HCT116 (cell line): ENCODE results near the gene SUOX. TPM values are rescaled to one million over a fixed set of nuclear protein-coding genes. Genes with fewer than 3 reads are reported as not detected.

Source experiments
- ATAC-seq: fragments of 200-7000 bp; cut with Tn5 transposase; 2 replicates; pipeline ENCODE4 v1.9.1; 2020; ENCODE audit warnings: mild to moderate bottlenecking, moderate library complexity
- BruUV-seq: library from RNA; stranded (reverse); fragments of 400-500 nt; replicated peaks from 2 replicates; lab custom pipeline; 2021; lab: Mats Ljungman, UMichigan
- CTCF ChIA-PET: fragments of 300-600 bp; sonication (Branson Sonifier 250); formaldehyde crosslinking; loops from one replicate; lab custom pipeline; 2021; ENCODE audit warnings: antibody characterized with exemption; lab: Charles Lee
- POLR2A ChIA-PET: fragments of 300-600, 350-600 bp; sonication (Branson Sonifier 250); formaldehyde crosslinking; loops from one replicate; lab custom pipeline; 2021; ENCODE audit warnings: antibody characterized with exemption; lab: Charles Lee
- RAD21 ChIA-PET, 2 experiments: fragments of 300-600 bp; sonication (Branson Sonifier 250); formaldehyde crosslinking; loops; one replicate each; lab custom pipeline; 2023; ENCODE audit warnings: low total read pairs in 2 of 2; ENCODE audit not compliant: uncharacterized antibody in 2 of 2, unreplicated experiment in 2 of 2, low non-redundant PET in 1 of 2; lab: Charles Lee
- DNase-seq: peaks from one replicate; pipeline ENCODE4 v3.0.0-alpha.2; 2010; ENCODE audit warnings: low read depth, low spot score
- H2AFZ ChIP-seq: fragments of 200-600 bp; shearing (Covaris generic), sonication (generic); 2 replicates; pipeline ENCODE4 v1.6.1; 2017; ENCODE audit warnings: low read depth, mixed run types, mixed read lengths, antibody characterized with exemption, low read length; ENCODE audit not compliant: poor library complexity, severe bottlenecking
- H3K27ac ChIP-seq: 2 replicates; pipeline ENCODE4 v1.5.1; 2012; ENCODE audit warnings: low read depth, low read length
- H3K27me3 ChIP-seq: fragments of 200-600 bp; sonication (generic); 2 replicates; pipeline ENCODE4 v1.6.1; 2016; ENCODE audit warnings: mixed run types, low read length, mixed read lengths; ENCODE audit not compliant: insufficient read depth
- H3K36me3 ChIP-seq, 2 experiments: fragments of 200-500 bp in 1 of 2; fragments of 200-600 bp in 1 of 2; sonication (Bioruptor generic) in 1 of 2; sonication (generic) in 1 of 2; 2 replicates each; pipeline versions ENCODE4 v1.5.1 to v1.6.1; 2014 to 2016; ENCODE audit warnings: low read length in 2 of 2, inconsistent platforms in 1 of 2, mixed read lengths in 1 of 2, mixed run types in 1 of 2; ENCODE audit not compliant: insufficient read depth in 2 of 2, control insufficient read depth in 1 of 2
- H3K4me1 ChIP-seq, 2 experiments: fragments of 200-600 bp in 1 of 2; sonication (generic) in 1 of 2; 2 replicates each; pipeline versions ENCODE4 v1.5.1 to v1.6.1; 2012 to 2017; ENCODE audit warnings: low read length in 2 of 2, inconsistent platforms in 1 of 2, mild to moderate bottlenecking in 1 of 2, mixed read lengths in 1 of 2, mixed run types in 1 of 2, moderate library complexity in 1 of 2; ENCODE audit not compliant: insufficient read depth in 2 of 2, control insufficient read depth in 1 of 2
- H3K4me2 ChIP-seq: fragments of 200-600 bp; sonication (generic); 2 replicates; pipeline ENCODE4 v1.6.1; 2017; ENCODE audit warnings: mixed run types, low read length, mixed read lengths
- H3K4me3 ChIP-seq, 2 experiments: fragments of 200-600 bp in 1 of 2; sonication (generic) in 1 of 2; replicated peaks in 1 of 2; 2 replicates each; pipeline ENCODE4 v1.5.1; 2011 to 2016; ENCODE audit warnings: low read length in 2 of 2, control low read depth in 1 of 2, low read depth in 1 of 2, mild to moderate bottlenecking in 1 of 2, mixed read lengths in 1 of 2, mixed run types in 1 of 2
- H3K79me2 ChIP-seq: fragments of 200-600 bp; sonication (generic); 2 replicates; pipeline ENCODE4 v1.6.1; 2017; ENCODE audit warnings: mild to moderate bottlenecking, mixed run types, low read length, moderate library complexity, mixed read lengths; ENCODE audit not compliant: insufficient read depth
- H3K9ac ChIP-seq: fragments of 200-600 bp; sonication (generic); 2 replicates; pipeline ENCODE4 v1.6.1; 2016; ENCODE audit warnings: low read length, mixed read lengths
- H3K9me2 ChIP-seq: fragments of 200-600 bp; sonication (generic), shearing (Covaris generic); 2 replicates; pipeline ENCODE4 v1.6.1; 2017; ENCODE audit warnings: mixed run types, mild to moderate bottlenecking, moderate library complexity; ENCODE audit not compliant: insufficient read depth
- H3K9me3 ChIP-seq, 2 experiments: fragments of 200-500 bp in 1 of 2; fragments of 200-600 bp in 1 of 2; sonication (Bioruptor generic) in 1 of 2; sonication (generic) in 1 of 2; 2 replicates each; pipeline ENCODE4 v1.6.1; 2014 to 2017; ENCODE audit warnings: low read length in 2 of 2, mixed read lengths in 2 of 2, inconsistent platforms in 1 of 2, low read depth in 1 of 2, mild to moderate bottlenecking in 1 of 2, mixed run types in 1 of 2, moderate library complexity in 1 of 2; ENCODE audit not compliant: control insufficient read depth in 1 of 2, insufficient read depth in 1 of 2
- H4K20me1 ChIP-seq: fragments of 200-600 bp; sonication (generic), shearing (Covaris generic); 2 replicates; pipeline ENCODE4 v1.6.1; 2017; ENCODE audit warnings: mixed run types, mild to moderate bottlenecking, moderate library complexity; ENCODE audit not compliant: insufficient read depth
- ELF1 ChIP-seq: IDR thresholded peaks from 2 replicates; pipeline ENCODE4 v1.6.1; 2012; ENCODE audit warnings: low read depth, borderline replicate concordance
- POLR2A ChIP-seq: IDR thresholded peaks from 2 replicates; pipeline ENCODE4 v1.7.0; 2011; ENCODE audit warnings: borderline replicate concordance; ENCODE audit not compliant: insufficient read depth, insufficient read length; ENCODE audit errors: extremely low read depth
- intact Hi-C: fragments of 100-400 bp; cut with micrococcal nuclease; formaldehyde crosslinking; loops from 2 replicates; pipeline ENCODE4 v1.10.0; 2022
- total RNA-seq: library from RNA; stranded (reverse); gene quantifications from one replicate; pipeline ENCODE4 v1.2.1, GENCODE V29; 2021; ENCODE audit not compliant: unreplicated experiment
- TF ChIP-seq, protein P1 (sequence below), 3 experiments: fragments of 200-600 bp in 1 of 3; sonication (generic) in 1 of 3; IDR thresholded peaks in 2 of 3; conservative IDR thresholded peaks in 1 of 3; 2 replicates each; pipeline ENCODE4 v1.5.1; 2012 to 2017; ENCODE audit warnings: low read depth in 2 of 3, low read length in 2 of 3, antibody characterized with exemption in 1 of 3, borderline replicate concordance in 1 of 3, control low read depth in 1 of 3, mild to moderate bottlenecking in 1 of 3, mixed read lengths in 1 of 3, mixed run types in 1 of 3, moderate library complexity in 1 of 3; ENCODE audit not compliant: insufficient read depth in 1 of 3

Gene SUOX
- total RNA-seq, 1 experiment from 2014 or later = 18.0 TPM

DNA sequence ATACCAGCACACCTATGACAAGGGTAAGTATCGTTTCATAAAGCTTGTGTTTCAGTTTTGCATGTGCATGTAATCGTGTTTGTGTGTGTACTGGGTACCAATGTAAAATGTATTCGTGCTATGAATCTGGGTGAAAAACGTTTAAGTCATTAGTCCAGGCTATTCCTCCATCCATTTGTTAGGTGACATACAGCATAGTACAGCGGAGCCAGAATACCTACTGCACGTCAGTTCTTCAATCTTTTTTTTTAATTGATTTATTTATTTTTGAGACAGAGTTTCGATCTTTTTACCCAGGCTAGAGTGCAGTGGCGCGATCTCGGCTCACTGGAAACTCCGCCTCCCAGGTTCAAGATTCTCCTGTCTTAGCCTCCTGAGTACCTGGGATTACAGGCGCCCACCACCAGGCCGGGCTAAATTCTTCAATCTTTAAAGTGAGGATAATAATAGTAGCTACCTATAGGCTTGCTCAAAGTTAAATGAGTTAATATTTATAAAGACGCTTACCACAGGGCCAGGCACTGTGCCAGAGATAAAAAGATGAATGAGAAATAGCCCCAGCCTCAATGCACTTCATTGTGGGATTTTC is 44.0 kb downstream of the SUOX start:
- TF ChIP-seq, protein P1, sequence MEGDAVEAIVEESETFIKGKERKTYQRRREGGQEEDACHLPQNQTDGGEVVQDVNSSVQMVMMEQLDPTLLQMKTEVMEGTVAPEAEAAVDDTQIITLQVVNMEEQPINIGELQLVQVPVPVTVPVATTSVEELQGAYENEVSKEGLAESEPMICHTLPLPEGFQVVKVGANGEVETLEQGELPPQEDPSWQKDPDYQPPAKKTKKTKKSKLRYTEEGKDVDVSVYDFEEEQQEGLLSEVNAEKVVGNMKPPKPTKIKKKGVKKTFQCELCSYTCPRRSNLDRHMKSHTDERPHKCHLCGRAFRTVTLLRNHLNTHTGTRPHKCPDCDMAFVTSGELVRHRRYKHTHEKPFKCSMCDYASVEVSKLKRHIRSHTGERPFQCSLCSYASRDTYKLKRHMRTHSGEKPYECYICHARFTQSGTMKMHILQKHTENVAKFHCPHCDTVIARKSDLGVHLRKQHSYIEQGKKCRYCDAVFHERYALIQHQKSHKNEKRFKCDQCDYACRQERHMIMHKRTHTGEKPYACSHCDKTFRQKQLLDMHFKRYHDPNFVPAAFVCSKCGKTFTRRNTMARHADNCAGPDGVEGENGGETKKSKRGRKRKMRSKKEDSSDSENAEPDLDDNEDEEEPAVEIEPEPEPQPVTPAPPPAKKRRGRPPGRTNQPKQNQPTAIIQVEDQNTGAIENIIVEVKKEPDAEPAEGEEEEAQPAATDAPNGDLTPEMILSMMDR (IDR thresholded peaks at IDR 0.05 in 2 of 3, conservative IDR thresholded peaks at IDR 0.05 in 1 of 3; ENCODE audit: borderline replicate concordance in 1 of 3, insufficient read depth in 1 of 3, low read depth in 2 of 3, low read length in 2 of 3) = no peak
- no peak for TF ChIP-seq ELF1
- peak; percentile 23 for TF ChIP-seq POLR2A
- TF ChIP-seq, all 23 proteins: peak for 1
- TSS peak; percentile 92 for BruUV-seq
- DNase-seq = no peak
- Histone ChIP-seq H3K9ac (peak overlapping the region; percentile 57), H4K20me1 (peaks cover 14% of the 10 kb centered on the region; the same call in 1 of the 2 replicates), H3K4me2 (peak overlapping the region; percentile 81), H2AFZ (no peak overlapping the region), H3K4me3 (peak overlapping the region; percentile 50 to 99), H3K4me1 (peaks cover 16 to 31% of the 10 kb centered on the region in 2 experiments), H3K9me2 (no peaks in the 10 kb centered on the region), H3K27me3 (no peaks in the 10 kb centered on the region), H3K79me2 (peaks cover 23% of the 10 kb centered on the region), H3K9me3 (no peaks in the 10 kb centered on the region), H3K36me3 (peaks cover 14 to 31% of the 10 kb centered on the region in 2 experiments; a peak in 3 of 4 replicates), H3K27ac (peak overlapping the region; percentile 90)
- ChIA-PET POLR2A (interaction anchor here (0.8 to 1.5 kb wide), 2 partner anchors 45 to 67 kb away, joined by 3 to 4 read pairs; partner anchors contain the start of gene RAB5B), CTCF (interaction anchor here (0.8 to 1.8 kb wide), 2 partner anchors 11 to 45 kb away, joined by 7 to 13 read pairs; partner anchors contain the start of gene SUOX), RAD21 (interaction anchor here in 1 of 2 experiments (1.6 kb wide), 1 partner anchor 45 kb away, joined by 3 read pairs; no protein-coding TSS in a partner anchor)
- ATAC-seq = peak; percentile 59
- intact Hi-C loops = loop anchor here (1.0 to 5.0 kb wide), 4 partner anchors 45 to 302 kb away; partner anchors contain the start of genes DGKA and SARNP
